Activated T-cell treated with anti-CD3 and anti-CD28 coated beads for 1 hour (primary cell): ENCODE data around the gene SBNO1.
"Not testable (repeated sequence)": the region's sequence is repeated elsewhere in the genome, so short reads cannot be mapped to it uniquely, and the experiment has no call there.

Source experiments
- DNase-seq: peaks from one replicate; pipeline ENCODE4 v3.0.0-alpha.2; 2020; ENCODE audit warnings: low read depth

SBNO1 gene

DNA sequence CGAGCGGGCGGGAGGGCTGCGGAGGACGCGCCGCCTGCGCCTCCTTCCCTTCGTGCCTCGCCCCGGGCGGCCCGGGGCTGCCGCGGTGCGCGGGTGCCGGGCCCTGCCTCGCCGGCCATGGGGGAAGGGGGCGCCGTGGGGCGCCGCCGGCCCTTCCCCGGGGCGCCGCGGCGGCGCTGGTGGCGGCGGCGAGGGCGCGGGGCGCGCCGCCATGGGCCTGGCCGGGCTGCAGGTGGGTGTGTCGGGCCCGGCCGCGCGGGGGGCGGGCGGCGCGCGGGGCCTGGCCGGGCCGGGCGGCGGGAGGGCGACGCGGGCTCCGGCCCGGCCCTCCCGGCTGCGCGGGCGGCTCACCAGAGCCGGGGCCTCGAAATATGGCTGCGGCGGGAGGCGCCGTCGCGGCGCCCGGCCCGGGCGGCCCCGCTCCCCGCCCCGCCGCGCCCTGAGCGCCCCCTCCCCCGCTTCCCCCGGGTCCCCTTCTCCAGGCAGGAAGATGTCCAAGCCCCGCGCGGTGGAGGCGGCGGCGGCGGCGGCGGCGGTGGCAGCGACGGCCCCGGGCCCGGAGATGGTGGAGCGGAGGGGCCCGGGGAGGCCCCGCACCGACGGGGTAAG, 24.4 kb upstream of the SBNO1 start:
- DNase-seq: no peak

DNA sequence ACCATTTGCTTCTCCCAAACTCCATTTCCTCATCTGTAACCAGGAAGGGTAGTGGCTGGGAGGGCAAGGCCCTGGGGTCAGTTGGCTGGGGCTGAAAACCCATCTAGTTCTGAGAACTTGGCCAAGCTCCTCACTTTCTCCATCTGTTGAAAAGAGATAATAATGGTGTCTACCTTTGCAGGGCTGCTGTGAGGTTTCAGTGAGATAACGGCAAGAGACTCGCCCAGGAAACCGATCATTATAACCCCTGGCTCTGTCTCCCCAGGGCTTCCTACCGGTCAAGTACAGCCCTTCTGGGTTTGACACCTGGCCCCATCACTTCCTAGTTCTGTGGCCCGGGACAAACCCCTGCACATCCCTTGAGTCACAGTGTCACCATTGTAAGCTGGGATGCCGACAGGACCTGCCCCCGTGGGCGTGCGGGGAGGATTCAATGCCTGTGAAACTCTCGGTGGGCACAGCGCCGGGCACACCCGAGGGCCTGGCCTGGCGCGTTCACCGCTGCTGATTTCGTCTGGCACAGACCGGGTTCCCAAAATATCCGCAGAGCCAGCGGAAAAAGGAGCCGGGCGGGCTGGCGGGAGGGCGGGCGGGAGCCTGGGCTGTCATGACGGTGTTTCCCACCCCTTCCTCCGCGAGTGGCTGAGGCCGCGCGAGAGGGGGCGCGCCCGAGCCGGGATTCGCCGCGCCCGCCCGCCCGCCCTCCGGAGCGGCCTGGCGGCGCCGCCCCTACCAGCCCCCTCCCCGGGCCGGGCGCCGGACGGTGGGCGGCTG, 23.7 kb upstream of the SBNO1 start:
- peak; percentile 58 for DNase-seq

DNA sequence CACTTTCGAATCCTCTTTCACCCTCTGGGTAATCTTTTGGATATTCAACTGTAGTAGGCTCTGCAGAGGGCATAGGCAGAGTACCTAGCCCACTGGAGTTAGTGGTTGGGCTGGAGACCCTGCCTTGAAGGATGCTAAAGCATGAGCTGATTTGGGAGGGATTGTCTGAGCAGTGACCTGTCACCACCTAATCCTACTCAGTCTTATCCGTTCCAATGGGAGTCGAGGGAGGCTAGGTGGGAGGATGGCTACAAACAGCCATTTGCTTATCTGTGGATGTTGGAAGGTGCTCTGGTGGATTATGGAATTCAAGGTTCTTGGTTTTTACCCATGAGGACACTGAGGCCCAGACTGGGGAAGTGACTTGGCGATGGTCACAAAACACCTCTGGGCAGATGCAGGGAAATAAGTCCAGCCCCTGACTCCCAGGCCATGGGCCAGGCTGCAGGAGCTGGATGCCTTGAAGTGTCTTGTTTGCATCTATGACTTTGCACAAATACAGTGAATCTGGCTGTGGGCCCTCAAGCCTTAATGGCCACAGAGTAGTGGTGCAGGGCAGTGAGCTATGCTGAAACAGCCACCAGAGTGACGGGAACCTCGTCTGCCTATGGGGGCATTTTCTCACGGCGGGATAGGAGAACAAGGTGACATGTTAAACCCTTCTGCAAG, 23.0 kb upstream of the SBNO1 start:
- DNase-seq: no peak

DNA sequence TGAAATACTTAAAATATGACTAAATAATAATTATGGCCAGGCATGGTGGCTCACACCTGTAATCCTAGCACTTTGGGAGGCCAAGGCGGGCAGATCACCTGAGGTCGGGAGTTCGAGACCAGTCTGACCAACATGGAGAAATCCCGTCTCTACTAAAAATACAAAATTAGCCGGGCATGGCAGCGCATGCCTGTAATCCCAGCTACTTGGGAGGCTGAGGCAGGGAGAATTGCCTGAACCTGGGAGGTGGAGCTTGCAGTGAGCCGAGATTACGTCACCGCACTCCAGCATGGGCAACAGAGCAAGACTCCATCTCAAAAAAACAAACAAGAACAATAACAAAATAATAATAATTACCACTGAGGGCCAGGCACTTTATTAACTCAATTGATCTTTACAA, 20.9 kb upstream of the SBNO1 start:
- DNase-seq: not testable (repeated sequence)

DNA sequence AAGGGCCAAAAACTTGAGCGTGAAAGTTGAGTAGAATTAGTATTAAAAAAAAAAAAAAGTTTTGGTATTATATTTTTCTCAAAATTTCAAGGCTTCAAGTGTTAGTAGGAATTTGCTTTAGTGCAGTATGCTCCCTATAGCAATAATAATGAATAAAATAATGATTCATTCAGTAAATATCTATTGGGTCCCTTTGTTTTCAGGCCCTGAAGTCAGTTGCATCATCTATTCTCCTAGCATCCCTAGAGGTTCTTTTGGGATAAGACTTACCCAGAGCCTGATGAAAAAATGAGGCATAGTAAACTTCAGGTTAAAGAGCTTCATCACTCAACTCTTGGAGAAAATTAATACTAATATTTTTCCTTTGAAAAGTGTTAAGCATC, 20.3 kb upstream of the SBNO1 start:
- DNase-seq: no peak

DNA sequence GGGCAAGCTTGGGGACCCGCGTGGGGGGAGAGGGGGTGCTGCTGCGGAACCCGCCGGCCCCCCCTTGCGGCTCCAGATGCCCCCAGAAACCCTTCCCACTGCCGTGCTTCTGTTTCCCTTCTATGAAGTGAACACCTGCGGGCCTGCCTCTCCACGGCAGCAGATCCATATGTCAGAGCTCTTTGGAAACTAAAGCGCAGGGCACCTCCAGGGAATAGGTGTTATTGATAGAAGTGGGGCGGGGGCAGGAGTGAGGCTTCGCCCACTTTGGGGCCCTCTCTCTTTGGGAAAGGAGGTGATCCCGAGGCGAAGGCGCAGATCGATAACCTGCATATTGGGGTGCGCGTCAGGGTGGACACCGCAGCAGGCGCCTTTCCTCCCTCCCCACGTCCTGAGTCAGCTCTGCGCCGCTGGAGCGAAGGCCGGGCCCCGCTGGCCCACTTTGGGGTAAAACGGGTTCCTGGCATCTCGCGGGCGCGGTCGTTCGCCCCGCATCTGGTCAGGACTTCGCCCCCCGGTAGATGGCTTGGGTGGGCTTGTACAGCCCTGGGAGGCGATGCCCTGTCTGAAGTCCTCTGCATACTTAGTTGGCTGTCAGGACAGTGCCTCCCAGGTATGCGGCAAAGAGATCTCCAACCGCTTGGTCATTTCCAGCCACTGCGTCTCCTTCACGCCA, 19.8 kb upstream of the SBNO1 start:
- no peak for DNase-seq

DNA sequence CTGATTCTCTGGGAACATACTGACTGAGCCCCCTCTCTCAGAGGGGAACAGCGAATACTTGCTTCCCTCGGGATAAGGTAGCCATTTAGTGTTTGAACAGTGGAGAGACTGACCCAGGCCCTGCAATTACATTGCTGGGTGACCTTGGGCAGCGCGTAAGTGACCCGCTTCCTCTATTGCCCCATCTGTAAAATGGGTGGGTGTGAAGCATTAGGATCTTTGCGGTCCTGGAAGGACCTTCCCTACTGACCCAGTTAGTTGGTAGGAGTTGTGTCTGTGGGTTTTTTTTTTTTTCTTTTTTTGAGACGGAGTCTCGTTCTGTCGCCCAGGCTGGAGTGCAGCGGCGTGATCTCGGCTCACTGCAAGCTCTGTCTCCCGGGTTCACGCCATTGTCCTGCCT, 18.0 kb upstream of the SBNO1 start:
- DNase-seq: no peak

DNA sequence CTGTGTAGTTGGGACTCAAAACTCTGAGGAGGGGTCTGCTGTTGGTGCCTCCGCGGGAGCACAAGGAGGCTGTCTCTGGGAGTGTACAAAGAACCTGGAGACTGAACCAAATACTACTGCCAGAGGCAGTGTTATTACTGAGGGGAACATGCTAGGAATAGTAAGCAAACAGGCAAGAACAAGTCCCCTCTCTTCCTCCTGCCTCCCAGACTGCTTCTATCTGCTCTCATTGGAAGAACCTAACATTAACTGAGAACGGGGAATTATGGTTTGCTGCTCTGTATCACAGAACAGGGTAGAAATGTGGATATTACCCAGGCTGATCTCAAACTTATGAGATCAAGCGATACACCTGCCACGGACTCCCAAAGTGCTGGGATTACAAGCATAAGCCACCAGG, 14.7 kb upstream of the SBNO1 start:
- no peak for DNase-seq

DNA sequence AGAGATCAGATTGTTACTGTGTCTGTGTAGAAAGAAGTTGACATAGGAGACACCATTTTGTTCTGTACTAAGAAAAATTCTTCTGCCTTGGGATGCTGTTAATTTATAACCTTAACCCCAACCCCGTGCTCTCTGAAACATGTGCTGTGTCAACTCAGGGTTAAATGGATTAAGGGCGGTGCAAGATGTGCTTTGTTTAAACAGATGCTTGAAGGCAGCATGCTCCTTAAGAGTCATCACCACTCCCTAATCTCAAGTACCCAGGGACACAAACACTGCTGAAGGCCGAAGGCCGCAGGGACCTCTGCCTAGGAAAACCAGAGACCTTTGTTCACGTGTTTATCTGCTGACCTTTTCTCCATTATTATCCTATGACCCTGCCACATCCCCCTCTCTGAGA, 7.8 kb upstream of the SBNO1 start:
- not testable (repeated sequence) for DNase-seq

DNA sequence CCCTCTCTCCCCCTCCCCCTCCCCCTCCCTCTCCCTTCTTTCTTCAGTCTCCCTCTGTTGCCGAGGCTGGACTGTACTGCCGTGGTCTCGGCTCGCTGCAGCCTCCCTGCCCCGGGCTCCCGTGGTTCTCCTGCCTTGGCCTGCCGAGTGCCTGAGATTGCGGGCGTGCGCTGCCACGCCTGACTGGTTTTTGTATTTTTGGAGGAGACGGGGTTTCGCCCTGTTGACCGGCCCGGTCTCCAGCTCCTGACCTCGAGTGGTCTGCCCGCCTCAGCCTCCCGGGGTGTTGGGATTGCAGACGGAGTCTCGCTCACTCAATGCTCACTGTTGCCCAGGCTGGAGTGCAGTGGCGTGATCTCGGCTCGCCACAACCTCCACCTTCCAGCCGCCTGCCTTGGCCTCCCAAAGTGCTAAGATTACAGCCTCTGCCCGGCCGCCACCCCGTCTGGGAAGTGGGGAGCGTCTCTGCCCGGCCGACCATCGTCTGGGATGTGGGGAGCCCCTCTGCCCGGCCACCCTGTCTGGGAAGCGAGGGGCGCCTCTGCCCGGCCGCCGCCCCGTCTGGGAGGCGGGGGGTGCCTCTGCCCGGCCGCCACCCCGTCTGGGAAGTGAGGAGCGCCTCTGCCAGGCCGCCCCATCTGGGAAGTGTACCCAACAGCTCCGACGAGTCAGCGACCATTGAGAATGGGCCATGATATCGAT, 7.2 kb upstream of the SBNO1 start:
- not testable (repeated sequence) for DNase-seq

DNA sequence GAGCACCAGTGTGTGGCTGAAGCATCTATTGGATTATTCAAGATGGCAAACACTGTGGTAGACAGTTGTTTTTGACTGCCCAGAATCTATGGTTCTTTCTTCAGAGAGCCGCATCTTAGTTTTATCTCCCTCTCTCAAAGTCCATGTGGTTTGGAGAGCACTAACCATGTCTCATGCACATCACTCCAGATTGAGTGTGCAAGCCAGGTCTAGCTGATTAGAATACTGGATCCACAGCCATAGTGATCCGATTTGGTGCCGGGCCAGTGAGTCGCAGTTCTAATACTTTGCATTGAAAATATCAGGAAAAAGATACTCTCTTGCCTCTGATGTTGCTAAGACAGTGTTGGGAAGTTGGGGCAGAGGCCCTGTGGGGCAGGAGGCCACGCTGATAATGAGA, 4.6 kb upstream of the SBNO1 start:
- DNase-seq: no peak

DNA sequence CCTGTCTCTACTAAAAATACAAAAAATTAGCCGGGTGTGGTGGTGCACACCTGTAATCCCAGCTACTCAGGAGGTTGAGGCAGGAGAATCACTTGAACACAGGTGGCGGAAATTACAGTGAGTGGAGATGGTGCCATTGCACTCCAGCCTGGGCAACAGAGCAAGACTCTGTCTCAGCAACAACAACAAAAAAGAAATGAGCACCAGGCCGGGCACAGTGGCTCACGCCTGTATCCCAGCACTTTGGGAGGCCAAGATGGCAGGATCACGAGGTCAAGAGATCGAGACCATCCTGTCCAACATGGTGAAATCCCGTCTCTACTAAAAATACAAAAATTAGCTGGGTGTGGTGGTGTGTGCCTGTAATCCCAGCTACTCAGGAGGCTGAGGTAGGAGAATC, 3.8 kb upstream of the SBNO1 start:
- not testable (repeated sequence) for DNase-seq

DNA sequence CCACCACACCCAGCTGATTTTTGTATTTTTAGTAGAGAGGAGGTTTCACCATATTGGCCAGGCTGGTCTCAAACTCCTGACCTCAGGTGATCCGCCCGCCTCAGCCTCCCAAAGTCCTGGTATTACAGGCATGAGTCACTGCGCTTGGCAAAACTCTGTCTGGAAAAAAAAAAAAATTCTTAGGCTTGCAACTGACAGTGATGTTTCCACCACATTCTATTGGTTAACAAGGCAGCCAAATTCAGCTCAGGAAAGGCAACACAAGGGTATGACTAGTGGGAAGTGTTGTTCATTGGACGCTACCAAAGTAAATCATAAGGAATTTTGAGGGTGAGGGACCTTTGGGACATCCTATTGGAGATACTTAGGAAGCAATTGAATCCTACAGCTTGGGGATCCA, 2.9 kb upstream of the SBNO1 start:
- DNase-seq: no peak

DNA sequence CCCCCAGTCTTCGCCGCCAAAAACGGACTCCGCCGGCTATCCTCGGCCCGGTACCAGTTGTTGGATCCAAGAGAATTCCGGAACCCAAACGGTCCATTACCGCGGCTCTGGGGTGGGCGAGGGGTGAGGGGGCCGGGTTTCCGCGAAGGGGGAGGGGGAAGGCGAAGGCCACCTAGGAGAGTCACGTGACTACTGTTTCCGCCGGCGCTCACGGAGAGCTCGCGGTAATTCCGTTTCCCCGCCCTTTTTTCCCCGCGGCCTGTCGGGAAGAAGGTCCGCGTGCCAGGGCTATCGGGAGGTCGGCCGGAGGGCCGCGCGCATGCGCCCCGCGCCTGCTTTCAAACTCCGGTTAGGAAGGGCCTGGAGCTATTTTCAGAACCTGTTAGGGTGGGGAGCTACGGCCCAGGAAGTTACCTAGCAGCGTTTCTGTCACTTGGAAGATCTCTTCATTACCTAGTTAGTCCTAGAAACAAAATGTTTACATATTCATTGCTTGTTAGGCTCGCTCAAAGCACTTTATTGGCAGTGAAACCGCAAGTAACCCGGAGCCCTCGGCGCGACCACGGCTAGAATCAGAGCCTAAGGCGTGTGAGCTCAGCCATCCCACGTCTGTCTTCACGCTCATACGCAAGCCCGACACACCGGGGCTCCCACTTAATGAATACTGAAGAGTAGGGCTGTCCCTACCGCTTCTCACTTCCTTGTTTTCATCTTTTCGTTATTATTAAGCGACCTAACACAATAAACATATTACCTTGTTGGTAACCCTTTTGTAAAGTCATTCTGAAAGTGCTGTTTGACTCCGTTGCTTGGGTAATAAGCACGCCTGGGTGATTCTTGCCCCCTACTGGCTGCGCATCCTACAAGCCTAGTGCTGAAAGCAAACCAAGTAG, 624 bp upstream of the SBNO1 start:
- peak; percentile 94 for DNase-seq

DNA sequence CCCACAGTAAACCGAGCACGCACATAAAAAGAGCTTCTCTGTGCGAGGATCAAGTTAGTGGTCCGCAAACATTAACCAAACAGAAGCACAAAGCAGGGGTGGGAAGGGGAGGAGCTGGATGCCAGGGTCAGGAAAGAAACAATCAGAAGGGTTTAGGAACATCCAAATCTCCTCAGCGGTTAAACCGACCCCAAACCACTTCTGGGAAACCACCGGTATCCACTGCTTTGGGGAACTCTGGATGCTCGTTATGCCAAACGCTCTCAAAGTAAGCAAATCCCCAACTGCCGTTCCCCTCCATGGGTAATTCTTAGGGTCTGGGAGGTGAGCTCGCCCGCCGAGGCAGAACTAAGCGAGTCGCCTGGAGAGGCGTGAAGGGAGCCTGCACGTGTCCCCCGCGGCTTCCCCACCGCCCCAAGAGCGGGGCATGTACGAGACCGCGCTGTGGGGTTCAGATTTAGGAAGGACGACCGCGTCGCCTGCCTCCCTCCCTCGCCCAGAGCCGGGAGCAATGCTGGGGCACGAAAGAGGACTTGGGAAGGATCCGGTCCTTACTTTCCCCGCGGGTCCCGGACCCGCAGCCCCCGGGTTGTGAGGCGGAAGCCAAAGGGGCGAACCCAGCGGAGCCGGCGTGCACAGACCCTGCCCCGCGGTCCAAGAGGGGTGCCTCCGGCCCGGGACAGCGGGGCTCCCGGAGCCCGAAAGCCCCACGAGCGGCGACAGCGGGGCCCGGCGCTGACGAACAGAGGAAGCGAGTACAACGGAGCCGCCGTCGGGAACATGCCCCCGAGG, 711 bp downstream of the SBNO1 start:
- DNase-seq: no peak

DNA sequence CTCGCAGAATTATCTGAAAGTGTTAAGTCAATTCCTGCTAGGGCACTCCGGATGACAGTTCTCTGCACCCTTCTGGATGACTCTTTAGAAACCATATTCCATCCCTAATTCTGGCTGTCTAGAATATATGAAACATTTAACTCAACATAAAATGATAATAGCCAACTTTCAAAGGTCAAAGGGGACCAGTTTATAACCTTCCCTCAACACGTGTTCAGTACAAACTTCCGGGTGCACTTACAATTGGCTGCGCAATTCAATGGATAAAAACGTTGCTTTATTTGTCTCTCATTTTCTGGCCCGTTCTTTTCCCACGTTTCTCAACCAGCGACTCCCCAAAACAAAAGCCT, 1.3 kb downstream of the SBNO1 start:
- DNase-seq: no peak

DNA sequence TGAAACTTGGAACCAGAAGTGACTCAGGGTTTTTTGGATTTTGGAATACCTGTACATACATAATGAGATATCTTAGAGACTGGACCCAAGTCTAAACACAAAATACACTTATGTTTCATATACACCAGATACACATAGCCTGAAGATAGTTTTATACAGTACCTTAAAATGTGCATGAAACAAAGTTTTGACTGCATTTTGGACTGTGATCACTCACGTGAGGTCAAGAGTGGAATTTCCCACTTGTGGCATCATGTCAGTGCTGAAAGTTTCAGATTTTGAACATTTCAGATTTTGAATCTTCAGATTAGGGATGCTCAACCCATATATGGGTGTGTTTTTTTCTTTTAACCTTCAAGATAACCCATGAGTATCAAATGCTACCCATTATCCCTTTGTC, 6.6 kb downstream of the SBNO1 start:
- no peak for DNase-seq

DNA sequence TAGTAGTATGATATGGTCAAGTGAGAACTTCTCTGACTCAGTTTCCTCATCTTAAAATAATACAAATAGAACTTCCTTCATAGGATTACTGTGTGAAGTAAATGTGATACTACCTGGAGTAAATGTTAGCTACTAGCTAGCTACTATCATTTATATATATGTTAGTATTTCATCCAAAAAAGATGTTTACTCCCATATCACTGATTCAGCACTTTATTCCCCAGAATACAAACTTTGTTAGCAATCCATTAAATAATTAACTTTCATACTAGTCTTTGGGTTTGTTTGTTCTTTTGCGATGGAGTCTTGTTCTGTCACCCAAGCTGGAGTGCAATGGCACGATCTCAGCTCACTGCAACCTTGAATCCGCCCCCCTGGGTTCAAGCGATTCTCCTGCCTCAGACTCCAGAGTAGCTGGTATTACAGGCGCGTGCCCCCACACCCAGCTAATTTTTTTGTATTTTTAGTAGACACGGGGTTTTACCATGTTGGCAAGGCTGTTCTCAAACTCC, 8.4 kb downstream of the SBNO1 start:
- DNase-seq: no peak

DNA sequence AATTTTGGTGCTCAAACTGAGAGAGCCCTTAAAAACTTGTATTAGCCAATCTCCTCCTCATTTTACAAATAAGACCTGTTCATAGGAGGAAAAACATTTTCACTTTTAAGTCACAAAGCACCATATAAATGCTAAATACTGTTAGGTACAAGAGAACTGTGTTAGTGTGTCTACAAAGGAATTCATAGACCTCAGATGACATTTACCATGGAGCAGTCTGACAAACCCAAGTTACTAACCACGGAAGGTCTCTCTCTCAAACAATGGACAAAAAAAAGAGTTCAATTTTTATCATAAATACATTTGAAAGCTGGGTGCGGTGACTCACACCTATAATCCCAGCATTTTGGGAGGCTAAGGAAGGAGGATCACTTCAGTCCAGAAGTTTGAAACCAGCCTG, 10.0 kb downstream of the SBNO1 start:
- no peak for DNase-seq

DNA sequence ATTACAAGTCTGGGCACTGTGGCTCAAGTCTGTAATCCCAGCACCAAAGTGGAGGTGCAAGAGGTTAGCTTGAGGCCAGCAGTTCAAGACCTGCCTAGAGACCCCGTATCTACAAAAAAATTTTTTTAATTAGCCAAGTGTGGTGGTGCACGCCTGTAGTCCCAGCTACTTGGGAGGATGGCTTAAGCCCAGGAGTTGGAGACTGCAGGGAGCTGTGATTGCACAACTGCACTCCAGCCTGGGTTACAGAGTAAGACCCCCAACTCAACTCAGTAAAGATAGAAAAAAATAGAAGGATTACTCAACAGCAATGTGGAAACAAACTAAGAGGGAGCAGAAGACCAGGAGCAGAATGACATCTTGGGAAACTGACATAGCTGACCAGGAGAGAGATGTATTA, 13.3 kb downstream of the SBNO1 start:
- DNase-seq: no peak
